GM23338 (cell line): Measurements from ENCODE around the gene PEBP1. TPM values are rescaled to one million over a fixed set of nuclear protein-coding genes. Genes with fewer than 3 reads are reported as not detected.
A peak's percentile ranks its signal among the peaks of the same experiment; 100 is the strongest.

ENCODE experiments used
- ATAC-seq: fragments of 200-7000 bp; cut with Tn5 transposase; 3 replicates; pipeline ENCODE4 v1.9.1; 2020
- DNase-seq: peaks from one replicate; pipeline ENCODE4 v3.0.0-alpha.2; 2015; ENCODE audit warnings: low spot score
- H2AFZ ChIP-seq: fragments of 200-600 bp; sonication (generic); 2 replicates; pipeline ENCODE4 v1.8.0; 2016; ENCODE audit warnings: antibody characterized with exemption, mild to moderate bottlenecking, moderate library complexity
- H3F3A ChIP-seq: fragments of 200-600 bp; sonication (generic); replicated peaks from 2 replicates; pipeline ENCODE4 v1.8.0; 2017; ENCODE audit warnings: antibody characterized with exemption, mixed run types, low read depth
- H3K27ac ChIP-seq: fragments of 200-600 bp; sonication (generic); 2 replicates; pipeline ENCODE4 v1.6.1; 2016; ENCODE audit warnings: low read depth
- H3K27me3 ChIP-seq: fragments of 200-600 bp; sonication (generic); 2 replicates; pipeline ENCODE4 v1.8.0; 2016; ENCODE audit warnings: mild to moderate bottlenecking, mixed run types, moderate library complexity; ENCODE audit not compliant: insufficient read depth
- H3K36me3 ChIP-seq: fragments of 200-600 bp; sonication (generic); 2 replicates; pipeline ENCODE4 v1.8.0; 2016; ENCODE audit warnings: mild to moderate bottlenecking; ENCODE audit not compliant: insufficient read depth
- H3K4me1 ChIP-seq: fragments of 200-600 bp; sonication (generic); 2 replicates; pipeline ENCODE4 v1.8.0; 2016; ENCODE audit warnings: mild to moderate bottlenecking, moderate library complexity; ENCODE audit not compliant: insufficient read depth
- H3K4me2 ChIP-seq: fragments of 200-600 bp; sonication (generic); 2 replicates; pipeline ENCODE4 v1.7.1; 2017; ENCODE audit warnings: mixed run types
- H3K4me3 ChIP-seq: fragments of 200-600 bp; sonication (generic); 2 replicates; pipeline ENCODE4 v1.6.1; 2016; ENCODE audit warnings: mixed run types
- H3K79me2 ChIP-seq: fragments of 200-600 bp; sonication (generic); replicated peaks from 2 replicates; pipeline ENCODE4 v1.8.0; 2017; ENCODE audit warnings: mild to moderate bottlenecking; ENCODE audit not compliant: insufficient read depth
- H3K9me2 ChIP-seq: fragments of 200-600 bp; sonication (generic); 2 replicates; pipeline ENCODE4 v1.8.0; 2017; ENCODE audit not compliant: insufficient read depth
- H4K20me1 ChIP-seq: fragments of 200-600 bp; sonication (generic); replicated peaks from 2 replicates; pipeline ENCODE4 v1.8.0; 2017; ENCODE audit warnings: mild to moderate bottlenecking; ENCODE audit not compliant: insufficient read depth
- H3K27ac Mint-ChIP-seq: 2 replicates; pipeline ENCODE4 v1.8.0; 2020; ENCODE audit warnings: inconsistent platforms, mild to moderate bottlenecking, moderate library complexity, mixed read lengths
- H3K27me3 Mint-ChIP-seq: 3 replicates; pipeline ENCODE4 v1.8.0; 2022; ENCODE audit warnings: low read depth, mild to moderate bottlenecking, moderate library complexity, mixed read lengths, inconsistent platforms; ENCODE audit not compliant: insufficient read depth, poor library complexity
- H3K36me3 Mint-ChIP-seq: 3 replicates; pipeline ENCODE4 v1.8.0; 2021; ENCODE audit warnings: low read depth, mild to moderate bottlenecking, inconsistent platforms, moderate library complexity, mixed read lengths
- H3K4me1 Mint-ChIP-seq: 3 replicates; pipeline ENCODE4 v1.8.0; 2020; ENCODE audit warnings: mild to moderate bottlenecking, inconsistent platforms, mixed read lengths
- H3K4me3 Mint-ChIP-seq: 3 replicates; pipeline ENCODE4 v1.8.0; 2021; ENCODE audit warnings: moderate library complexity, mild to moderate bottlenecking, inconsistent platforms, mixed read lengths
- H3K9me3 Mint-ChIP-seq: 3 replicates; pipeline ENCODE4 v1.8.0; 2020; ENCODE audit warnings: moderate library complexity, mild to moderate bottlenecking, inconsistent platforms, mixed read lengths
- CREB1 ChIP-seq: fragments of 250-450 bp; sonication (Bioruptor Pico); IDR thresholded peaks from 2 replicates; pipeline ENCODE4 v1.5.0; 2020; ENCODE audit warnings: low read depth, mild to moderate bottlenecking, moderate library complexity
- CTCF ChIP-seq, 2 experiments: fragments of 200-600 bp in 1 of 2; sonication (generic) in 1 of 2; conservative IDR thresholded peaks; 2 replicates each; pipeline versions ENCODE4 v1.5.1 to v1.6.1; 2016 to 2017; ENCODE audit warnings: antibody characterized with exemption in 2 of 2, low read depth in 2 of 2, mild to moderate bottlenecking in 2 of 2, moderate library complexity in 1 of 2
- ETS1 ChIP-seq: IDR thresholded peaks from 2 replicates; pipeline ENCODE4 v1.6.1; 2016; ENCODE audit warnings: antibody characterized with exemption
- EZH2 ChIP-seq: fragments of 200-600 bp; sonication (generic); IDR thresholded peaks from one replicate; pipeline ENCODE4 v1.8.0; 2017; ENCODE audit warnings: antibody characterized with exemption, mild to moderate bottlenecking, low read depth; ENCODE audit not compliant: unreplicated experiment
- EZH2phosphoT487 ChIP-seq: fragments of 200-600 bp; sonication (generic); IDR thresholded peaks from one replicate; pipeline ENCODE4 v1.8.1; 2018; ENCODE audit warnings: antibody characterized with exemption; ENCODE audit not compliant: unreplicated experiment
- JUNB ChIP-seq: IDR thresholded peaks from one replicate; pipeline ENCODE4 v1.6.1; 2016; ENCODE audit warnings: antibody characterized with exemption; ENCODE audit not compliant: unreplicated experiment
- NANOG ChIP-seq: IDR thresholded peaks from 2 replicates; pipeline ENCODE4 v1.6.1; 2016; ENCODE audit warnings: antibody characterized with exemption, borderline replicate concordance
- POLR2AphosphoS5 ChIP-seq: IDR thresholded peaks from 2 replicates; pipeline ENCODE4 v1.6.1; 2016; ENCODE audit warnings: antibody characterized with exemption, low read depth
- REST ChIP-seq: IDR thresholded peaks from one replicate; pipeline ENCODE4 v1.6.1; 2018; ENCODE audit warnings: antibody characterized with exemption; ENCODE audit not compliant: unreplicated experiment
- STAT1 ChIP-seq: IDR thresholded peaks from one replicate; pipeline ENCODE4 v1.6.1; 2016; ENCODE audit warnings: antibody characterized with exemption; ENCODE audit not compliant: unreplicated experiment
- ZNF114 ChIP-seq: fragments of 250-450 bp; sonication (Bioruptor Pico); IDR thresholded peaks from 2 replicates; pipeline ENCODE4 v1.5.0; 2020; ENCODE audit warnings: mild to moderate bottlenecking, moderate library complexity
- ZNF331 ChIP-seq: fragments of 250-450 bp; sonication (Bioruptor Pico); IDR thresholded peaks from 2 replicates; pipeline ENCODE4 v1.5.0; 2020; ENCODE audit warnings: low read depth, mild to moderate bottlenecking, moderate library complexity
- ZNF462 ChIP-seq: fragments of 250-450 bp; sonication (Bioruptor Pico); IDR thresholded peaks from 2 replicates; pipeline ENCODE4 v1.5.0; 2020; ENCODE audit warnings: mild to moderate bottlenecking, moderate library complexity
- polyA plus RNA-seq: library from polyadenylated mRNA; unstranded; fragments of >200 nt; fragmentation: Nextera tagmentation; extraction: Ambion mirVana; gene quantifications from 2 replicates; pipeline ENCODE4 v1.2.1, GENCODE V29; 2016
- total RNA-seq: library from RNA; depleted of rRNA; stranded (reverse); fragments of >200 nt; shearing (Covaris generic); gene quantifications from 2 replicates; pipeline ENCODE4 v1.2.3, GENCODE V29; 2014

The PEBP1 gene
- total and polyA plus RNA-seq, 2 experiments from 2014 or later: 442 to 844 TPM

- Histone ChIP-seq H3K4me1 (no peaks in the 10 kb centered on the region), H3K27ac (0 out of 2 replicates have a peak overlapping the region, but pooled peaks have one; percentile 14), H3K79me2 (peaks cover 81% of the 10 kb centered on the region), H3K4me2 (no peak overlapping the region), H2AFZ (no peak overlapping the region), H3K36me3 (peaks cover 41% of the 10 kb centered on the region), H3K27me3 (no peaks in the 10 kb centered on the region), H3F3A (0 out of 2 replicates have a peak, but pooled peaks cover 3% of the 10 kb centered on the region), H3K4me3 (no peak overlapping the region), H4K20me1 (peaks cover 27% of the 10 kb centered on the region), H3K9me2 (no peaks in the 10 kb centered on the region)
- Mint-ChIP-seq H3K36me3 (peaks cover 62% of the 10 kb centered on the region), H3K27me3 (peaks cover 4% of the 10 kb centered on the region), H3K4me1 (no peaks in the 10 kb centered on the region; the same call in 2 of the 3 replicates), H3K4me3 (no peak overlapping the region), H3K9me3 (no peaks in the 10 kb centered on the region), H3K27ac (peak overlapping the region; percentile 25; the same call in 1 of the 2 replicates)
- ATAC-seq (no peak), DNase-seq (no peak)
- no peak for TF ChIP-seq POLR2AphosphoS5
- no peak for TF ChIP-seq REST
- TF ChIP-seq ZNF114 (CRISPR knock-in tag): no peak
- no peak for TF ChIP-seq CTCF (conservative IDR thresholded peaks at IDR 0.05; ENCODE audit: low read depth in 2 of 2)
- no peak for TF ChIP-seq CREB1 (CRISPR knock-in tag)
- TF ChIP-seq EZH2phosphoT487: no peak
- TF ChIP-seq ZNF331: no peak
- TF ChIP-seq NANOG: no peak
- TF ChIP-seq ETS1: no peak
- TF ChIP-seq JUNB: no peak
- no peak for TF ChIP-seq EZH2
- TF ChIP-seq STAT1: no peak
- TF ChIP-seq ZNF462: no peak
These were observed 46.1 kb upstream of the PEBP1 start for GRCh38 chr12:118089782-118090181.
